GM18909 (cell line): ENCODE measurements around the gene SLC35A5.

Experiments used
- ATAC-seq: cut with Tn5 transposase; IDR thresholded peaks from one replicate; pipeline ENCODE4 v1.9.1; 2021; ENCODE audit warnings: mild to moderate bottlenecking; ENCODE audit not compliant: unreplicated experiment, poor library complexity

The SLC35A5 gene

DNA sequence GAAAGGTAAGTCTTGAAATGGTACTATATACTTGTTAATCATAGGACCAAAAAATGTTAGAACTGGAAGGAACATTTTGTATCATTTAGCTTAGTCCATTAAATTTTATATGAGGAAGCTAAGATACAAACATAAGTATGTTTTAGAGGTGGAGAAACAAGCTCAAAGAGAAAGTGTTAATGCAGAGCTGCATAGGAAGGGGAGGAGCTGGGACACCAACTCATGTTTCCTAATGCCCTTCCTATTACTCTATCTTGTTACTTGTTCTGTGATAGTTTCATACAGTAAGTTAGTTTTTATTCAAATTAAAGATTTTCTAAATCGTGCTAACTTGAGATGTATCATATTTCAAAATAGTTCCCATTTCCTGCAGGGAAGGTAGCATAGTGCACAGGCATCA lies 7.4 kb downstream of the SLC35A5 start:
- ATAC-seq: no peak

DNA sequence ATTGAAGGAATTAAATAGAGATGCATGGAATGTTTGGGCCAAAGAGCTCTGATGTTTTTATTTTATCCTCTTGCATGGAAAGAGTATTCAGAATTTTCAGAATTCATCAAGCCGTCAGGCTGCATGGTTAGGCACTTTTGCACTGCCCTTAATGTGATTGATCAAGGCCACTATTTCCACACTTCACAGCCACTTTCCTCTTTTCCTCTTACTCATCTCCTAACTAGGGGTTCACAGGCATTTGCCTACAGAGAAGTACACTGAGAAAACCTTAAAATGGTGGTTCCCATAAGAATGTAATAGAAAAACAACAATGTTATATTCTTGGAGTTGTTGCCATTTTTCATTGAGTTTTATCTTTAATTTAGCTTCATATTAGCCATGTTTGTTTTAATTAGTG lies 10.9 kb downstream of the SLC35A5 start:
- ATAC-seq: no peak

DNA sequence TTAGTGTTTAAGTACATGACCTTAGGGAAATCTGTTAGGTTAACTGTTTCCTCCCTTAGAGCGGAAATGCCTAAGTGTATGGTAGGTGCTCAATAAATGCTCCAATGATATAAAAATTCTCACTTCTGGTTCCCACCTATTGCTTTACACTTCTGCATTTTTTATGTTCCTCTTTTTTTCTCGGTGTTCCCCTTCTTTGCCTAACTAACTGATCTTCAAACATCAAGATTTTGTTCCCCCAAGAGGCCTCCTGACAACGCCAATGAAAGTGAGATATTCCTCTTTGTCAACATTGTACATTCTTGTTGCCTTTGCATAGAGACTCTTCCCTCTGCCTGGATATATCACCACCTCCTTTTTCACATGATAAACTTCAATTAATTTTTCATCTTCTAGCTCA lies 17.4 kb downstream of the SLC35A5 start:
- no peak for ATAC-seq

DNA sequence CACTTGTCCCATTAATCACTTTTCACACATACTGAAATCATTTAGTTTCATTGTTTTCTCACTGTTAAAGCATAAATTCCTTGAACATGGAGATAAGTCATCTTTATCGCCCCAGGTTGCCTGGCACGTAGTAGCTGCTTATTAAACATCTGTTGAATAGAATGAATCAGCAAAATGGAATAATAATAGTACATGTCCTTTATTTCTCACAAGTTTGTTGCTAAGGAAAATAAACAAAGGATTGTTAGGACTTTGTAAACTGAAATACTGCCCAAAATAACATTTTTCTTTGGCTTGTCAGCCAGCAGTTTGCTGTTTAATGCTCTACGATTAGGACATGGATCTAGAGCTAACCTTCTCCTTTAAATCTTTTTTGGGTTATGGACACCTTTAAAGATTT lies 17.9 kb downstream of the SLC35A5 start:
- no peak for ATAC-seq

DNA sequence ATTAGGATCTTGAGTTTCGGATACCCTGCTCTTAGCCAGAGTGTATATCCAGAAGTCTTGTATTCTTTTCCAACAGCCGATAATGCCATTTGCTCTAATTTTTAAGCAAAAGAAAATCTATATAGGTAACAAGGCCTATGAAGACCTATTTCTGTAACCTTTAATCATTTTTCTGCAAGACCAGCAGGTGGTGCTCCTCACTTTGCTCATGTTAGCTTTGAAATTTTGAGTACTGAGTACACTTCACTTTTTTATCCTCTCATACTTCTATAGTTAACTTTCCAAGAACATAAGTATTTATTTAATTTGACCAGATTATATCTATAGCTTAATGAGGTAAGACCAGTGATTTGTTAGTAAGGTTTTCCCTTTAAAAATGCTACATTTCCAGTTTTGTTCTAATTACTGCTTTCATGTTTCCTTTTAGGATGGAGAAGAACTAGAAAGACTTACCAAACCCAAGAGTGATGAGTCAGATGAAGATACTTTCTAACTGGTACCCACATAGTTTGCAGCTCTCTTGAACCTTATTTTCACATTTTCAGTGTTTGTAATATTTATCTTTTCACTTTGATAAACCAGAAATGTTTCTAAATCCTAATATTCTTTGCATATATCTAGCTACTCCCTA lies 20.5 kb downstream of the SLC35A5 start:
- ATAC-seq: peak; percentile 53

DNA sequence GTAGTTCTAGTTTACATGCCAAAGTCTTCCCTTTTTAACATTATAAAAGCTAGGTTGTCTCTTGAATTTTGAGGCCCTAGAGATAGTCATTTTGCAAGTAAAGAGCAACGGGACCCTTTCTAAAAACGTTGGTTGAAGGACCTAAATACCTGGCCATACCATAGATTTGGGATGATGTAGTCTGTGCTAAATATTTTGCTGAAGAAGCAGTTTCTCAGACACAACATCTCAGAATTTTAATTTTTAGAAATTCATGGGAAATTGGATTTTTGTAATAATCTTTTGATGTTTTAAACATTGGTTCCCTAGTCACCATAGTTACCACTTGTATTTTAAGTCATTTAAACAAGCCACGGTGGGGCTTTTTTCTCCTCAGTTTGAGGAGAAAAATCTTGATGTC lies 21.3 kb downstream of the SLC35A5 start:
- ATAC-seq: no peak

DNA sequence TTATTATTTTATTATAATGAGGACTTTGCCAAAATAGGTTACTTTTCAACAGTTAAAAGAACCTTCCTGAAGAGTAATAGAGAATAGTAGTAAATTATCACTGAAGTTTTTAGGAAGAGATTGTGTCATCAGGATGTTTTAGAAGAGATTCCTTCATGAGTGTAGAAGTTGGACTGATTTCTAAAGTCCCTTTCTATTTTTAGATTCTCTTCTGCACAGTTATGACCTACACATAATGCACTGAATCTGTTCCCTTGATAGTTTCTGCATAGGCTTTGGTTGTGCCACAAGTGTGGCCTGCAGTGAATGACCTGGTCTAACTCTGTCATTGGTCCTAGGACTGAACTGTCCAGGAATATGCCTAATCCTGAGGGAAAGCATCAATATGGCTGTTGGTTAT lies 23.9 kb downstream of the SLC35A5 start:
- no peak for ATAC-seq

DNA sequence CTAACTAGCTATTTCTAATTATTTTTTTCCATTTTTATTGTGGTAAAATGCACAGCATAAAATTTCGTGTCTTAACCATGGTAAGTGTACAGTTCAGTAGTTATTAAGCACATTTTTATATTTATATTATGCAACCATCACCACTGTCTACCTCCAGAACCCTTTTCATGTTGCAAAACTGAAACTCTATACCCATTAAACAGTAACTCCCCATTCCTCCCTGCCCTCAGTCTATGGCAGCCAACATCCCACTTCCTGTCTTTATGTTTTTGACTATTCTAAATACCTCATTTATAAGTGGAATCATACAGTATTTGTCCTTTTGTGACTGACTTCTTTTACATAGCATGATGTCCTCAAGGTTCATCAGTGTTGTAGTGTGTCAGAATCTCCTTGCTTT lies 25.5 kb downstream of the SLC35A5 start:
- no peak for ATAC-seq

DNA sequence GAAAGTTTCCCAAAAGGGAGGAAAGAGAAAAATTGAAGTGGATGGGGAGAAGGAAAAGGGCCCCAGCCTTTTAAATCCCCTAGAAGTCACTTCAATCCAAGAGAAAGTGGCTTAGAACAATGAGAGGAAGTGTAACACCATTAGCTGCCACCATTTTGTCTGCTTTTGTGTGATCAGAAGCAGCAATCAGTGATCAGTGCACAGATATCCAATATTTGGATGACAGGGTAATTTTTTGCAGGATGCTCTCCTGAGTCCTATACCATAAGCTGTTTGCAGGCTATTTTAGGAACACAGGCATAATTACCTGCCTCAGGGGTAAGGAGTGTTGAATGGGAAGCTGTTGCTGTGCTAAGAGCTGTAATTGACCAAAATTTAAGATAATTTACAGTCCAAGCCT lies 31.4 kb downstream of the SLC35A5 start:
- no peak for ATAC-seq

DNA sequence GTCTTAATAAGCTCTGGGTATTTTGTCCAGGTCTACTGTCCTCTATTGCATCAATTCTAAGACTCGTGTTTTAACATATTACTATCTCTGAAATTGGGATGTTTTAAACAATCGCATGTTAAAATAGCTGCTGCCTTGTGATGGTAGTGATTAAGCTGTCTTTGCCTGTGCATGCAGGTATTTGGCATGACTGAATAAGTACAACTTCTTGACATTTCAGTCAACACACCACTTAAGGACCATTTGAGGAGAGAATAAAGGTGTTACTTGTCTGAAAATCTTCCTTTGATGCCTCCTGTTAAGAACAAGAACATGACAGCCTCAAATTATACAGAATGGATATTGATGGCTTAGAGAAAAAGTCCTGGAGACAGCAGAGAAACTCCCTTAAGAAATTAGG lies 33.0 kb downstream of the SLC35A5 start:
- ATAC-seq: no peak

DNA sequence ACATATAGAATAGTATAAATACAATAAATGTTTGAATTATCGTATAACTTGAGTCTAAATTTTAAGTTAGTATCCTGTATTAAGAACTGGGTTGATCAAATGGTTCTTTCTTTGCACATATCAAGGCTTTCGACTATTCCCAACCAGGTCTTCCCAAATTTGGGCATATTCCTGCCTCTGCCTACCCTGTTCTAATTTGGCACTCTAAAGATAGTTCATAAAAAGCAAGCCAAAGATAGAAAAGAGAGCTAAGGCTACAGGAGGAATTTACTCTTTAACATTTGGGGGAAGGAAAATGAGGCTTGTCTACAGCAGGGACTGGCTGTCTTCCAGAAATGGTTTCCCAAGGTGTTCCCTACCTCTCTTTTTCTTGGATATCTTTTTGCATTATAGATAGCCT lies 36.1 kb downstream of the SLC35A5 start:
- no peak for ATAC-seq

DNA sequence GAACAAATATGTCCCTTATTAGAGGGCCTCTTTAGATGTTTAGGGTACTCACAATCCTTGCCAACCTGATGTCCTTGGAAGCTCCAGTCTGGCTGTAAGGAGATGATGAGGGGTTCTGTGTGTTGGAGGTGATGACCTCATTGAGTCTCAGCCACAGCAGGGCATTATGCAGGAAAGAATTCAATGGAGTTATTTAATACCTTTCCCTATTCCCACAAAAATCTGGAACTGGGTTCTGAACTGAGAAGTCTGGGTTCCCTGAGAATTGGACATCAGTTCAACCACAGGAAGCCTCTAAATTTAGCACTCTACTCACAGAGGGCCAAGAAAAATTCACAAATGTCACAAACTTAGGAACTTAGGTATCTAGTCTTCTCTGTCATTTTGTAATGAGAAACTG lies 36.9 kb downstream of the SLC35A5 start:
- no peak for ATAC-seq

DNA sequence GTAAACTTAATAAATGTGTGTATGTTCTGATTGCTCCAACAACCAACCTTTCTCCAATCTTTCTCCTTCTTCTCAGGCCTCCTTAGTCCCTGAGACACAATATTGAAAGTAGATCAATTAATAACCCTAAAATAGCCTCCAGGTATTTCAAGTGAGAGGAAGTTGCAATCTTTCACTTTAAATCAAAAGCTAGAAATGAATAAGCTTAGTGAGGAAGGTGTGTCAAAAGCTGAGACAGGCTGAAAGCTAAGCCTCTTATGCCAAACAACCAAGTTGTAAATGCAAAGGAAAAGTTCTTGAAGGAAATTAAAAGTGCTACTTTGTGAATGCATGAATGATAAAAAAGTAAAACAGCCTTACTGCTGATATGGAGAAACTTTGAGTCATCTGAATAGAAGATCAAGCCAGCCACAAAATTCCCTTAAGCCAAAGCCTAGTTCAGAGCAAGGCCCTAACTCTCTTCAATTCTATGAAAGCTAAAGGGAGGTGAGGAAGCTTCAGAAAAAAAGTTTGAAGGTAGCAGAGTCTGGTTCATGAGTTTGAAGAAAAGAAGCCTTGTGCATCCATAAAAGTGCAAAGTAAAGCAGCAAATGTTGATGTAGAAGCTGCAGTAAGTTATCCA lies 40.5 kb downstream of the SLC35A5 start:
- peak; percentile 80 for ATAC-seq

DNA sequence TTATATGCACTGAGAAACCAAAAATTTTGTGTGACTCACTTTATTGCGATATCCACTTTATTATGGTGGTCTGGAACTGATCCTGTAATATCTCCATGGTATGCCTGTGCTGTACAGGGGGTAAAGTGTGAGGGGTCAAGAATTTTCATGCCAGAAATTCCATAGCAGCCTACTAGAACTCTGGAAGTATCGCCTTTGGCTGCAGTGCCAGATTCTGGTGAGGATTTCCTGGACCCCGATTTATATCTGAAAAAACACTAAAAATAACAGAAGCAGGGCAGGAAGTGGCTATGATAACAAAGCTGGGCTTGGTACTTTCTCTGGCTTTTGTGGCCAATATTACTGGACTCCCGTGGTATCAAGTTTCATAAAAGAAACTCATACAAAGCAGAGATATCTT lies 42.7 kb downstream of the SLC35A5 start:
- no peak for ATAC-seq

DNA sequence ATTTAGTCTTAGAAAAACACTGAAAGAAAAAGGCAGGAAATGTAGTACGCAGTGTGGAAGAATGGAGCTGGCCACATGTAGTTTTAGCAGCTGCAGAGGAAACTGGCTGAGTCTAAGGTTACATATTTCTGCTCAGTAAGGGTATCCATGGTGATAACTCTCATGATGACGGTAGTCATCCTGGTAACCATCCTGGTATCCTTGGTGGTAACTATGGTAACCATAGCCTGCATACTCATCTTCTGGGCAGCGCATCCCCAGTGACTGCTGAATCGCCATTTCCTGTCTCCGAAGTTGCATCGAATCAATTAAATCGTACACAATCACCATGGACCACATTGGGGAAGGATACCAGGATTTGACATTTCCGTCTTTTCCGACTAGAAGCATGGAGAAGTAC lies 43.4 kb downstream of the SLC35A5 start:
- ATAC-seq: no peak

DNA sequence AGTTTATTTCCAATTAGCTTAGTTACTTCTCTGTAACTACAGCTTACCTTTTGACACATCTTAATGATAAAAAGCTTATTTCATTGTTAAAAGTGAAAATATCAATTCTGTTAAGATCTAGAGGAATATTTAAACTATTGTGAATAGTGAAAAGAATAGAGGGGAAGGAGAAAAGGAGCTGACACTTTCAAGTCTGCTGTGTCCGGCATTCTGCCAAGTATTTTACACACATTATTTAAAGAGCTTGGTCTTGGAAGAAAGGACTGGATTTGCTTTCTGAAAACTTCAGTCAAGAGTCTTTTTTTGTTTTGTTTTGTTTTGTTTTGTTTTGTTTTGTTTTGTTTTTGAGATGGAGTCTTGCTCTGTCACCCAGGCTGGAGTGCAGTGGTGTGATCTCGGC lies 44.3 kb downstream of the SLC35A5 start:
- ATAC-seq: no peak

DNA sequence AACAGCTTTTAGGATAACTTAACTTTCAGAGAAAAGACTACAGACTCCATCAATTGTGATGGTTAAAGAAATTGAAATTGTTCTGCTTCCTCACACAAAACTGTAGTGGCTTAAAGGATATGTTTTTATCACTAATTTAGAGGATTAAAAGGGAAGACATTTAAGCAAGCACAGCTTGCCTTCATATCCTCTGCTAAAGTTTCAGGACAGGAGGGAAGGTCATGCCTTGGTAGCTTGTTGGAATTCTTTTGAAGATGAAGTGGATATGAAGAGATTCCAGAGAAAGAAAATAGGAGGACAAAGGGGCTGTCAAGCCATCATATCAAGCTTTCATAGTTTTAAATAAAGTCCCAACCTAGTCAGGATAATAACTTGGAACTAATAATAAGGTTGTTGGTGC lies 46.0 kb downstream of the SLC35A5 start:
- no peak for ATAC-seq

DNA sequence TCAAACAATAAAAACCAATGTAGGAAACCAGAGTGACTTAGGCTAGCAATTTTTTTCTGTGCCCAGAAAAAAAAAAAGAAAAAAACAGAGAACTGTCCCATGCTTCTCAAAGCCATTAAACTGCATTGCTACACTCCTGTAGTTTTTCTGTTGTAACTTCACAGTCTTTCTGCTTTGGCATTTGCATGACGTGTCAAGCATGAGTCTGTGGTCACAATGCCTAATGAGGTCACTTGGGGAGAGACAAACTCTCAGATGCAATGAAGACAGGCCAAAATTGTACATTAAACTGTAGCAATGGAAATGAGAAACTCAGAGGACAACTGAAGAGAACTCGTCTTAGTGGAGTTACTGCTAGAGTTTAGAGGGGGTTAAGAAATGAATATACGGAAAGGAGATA lies 48.3 kb downstream of the SLC35A5 start:
- no peak for ATAC-seq

DNA sequence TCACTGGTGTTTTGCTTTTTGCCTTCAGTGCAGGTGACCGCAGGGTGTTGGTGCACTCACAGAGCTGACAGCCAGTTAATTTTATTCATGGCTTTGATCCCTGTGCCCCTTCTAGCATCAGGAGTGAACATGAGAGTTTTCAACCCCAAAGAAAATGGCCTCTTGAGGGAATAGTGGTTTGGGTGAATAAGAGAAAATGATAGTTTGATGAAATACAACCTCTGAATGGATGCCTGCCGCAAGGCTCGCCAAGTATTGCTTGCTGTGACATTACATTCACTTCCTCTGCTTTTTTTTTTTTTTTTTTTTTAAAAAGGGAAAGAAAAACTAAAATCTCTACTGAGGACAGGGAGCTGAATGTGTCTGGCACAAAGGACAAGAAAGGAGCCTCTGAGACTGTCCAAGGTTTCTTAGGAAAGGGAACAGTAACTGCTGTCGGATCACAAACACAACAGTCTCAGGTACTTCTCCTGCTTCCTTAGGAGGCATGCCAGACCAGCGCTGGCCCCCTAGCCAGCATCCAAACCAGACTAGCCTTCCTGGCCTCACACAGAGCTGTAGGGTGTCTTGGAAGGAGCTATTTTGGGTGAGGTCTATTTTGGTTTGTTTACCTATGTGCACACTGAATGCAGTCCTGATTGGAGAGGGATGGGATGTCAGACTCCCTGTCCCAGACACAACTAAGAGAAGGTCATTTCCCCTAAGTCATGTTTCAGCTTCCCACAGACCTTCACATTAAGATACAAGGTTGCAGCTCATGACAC lies 50.1 kb downstream of the SLC35A5 start:
- ATAC-seq: no peak

DNA sequence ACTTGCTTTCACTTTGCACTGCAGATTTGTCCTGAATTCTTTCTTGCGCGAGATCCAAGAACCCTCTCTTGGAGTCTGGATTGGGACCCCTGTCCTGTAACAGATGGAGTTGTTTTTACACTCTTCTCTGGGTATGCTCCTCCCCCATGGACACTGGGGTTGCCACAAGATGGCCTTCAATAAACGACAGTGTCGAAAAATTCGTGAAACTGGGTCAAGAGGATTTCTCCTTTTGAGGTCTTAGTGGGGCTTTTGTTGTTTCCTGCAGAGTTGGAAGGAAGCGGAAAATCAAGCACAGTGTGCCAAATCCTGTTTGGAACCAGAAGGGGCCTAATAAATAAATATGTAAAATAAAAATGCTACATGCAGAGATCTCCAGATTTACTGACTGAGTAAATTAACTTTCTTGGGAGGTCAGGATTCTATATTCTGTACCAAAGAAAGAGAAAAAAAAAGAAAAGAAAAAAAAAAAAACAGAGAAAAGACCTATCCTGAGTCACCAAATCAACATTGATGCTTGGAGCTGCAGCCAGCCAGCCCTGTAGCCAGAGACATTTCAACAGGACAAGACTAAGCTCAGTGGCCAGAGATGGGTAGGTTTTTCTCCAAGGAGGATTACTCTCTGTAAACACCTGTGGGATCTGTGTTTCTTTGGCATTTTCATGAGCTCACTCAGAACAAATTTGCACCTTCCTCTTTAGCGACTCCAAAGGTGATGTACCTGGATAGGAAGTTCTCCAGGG lies 54.3 kb downstream of the SLC35A5 start:
- no peak for ATAC-seq

DNA sequence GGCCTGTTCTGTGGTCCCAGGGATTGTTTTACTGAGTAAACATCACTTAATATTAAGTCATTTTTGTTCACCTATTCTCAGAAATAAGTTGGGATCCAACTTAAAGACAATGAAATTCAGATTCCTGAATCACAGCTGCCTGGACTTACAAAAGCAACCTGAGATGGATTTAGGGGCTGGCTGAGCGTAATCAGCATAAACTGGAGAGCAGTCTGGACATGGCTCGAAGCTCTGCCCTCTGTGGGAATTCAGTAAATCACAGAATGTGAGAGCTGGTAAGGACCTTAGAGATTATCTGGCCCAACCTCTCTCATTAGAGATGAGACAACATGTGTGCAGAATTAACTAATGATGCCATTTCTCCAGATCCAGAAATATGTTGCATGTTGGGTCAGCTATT lies 55.4 kb downstream of the SLC35A5 start:
- no peak for ATAC-seq
